ENCODE results near the gene MFAP3L.

MFAP3L gene

DNA sequence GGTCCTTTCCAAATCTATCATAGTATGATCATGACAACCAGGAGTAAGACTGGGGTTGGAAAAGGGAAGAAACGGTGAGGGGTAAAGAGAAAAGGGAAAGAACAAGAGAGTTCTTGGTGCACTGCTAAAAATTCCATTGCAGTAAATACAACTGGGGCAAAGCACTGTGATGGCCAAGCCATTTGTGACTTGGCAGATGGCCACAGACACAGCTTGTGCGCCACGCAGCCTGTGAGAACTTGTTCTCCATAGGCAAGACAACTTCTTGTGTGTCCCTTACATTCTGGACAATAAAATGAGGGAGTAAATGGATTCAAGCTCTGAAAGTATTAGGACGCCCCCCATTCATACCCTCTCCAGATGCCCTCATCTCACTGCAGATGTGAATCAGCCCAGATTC lies 10.9 kb downstream of the MFAP3L start:
- no peak for FAIRE-seq

DNA sequence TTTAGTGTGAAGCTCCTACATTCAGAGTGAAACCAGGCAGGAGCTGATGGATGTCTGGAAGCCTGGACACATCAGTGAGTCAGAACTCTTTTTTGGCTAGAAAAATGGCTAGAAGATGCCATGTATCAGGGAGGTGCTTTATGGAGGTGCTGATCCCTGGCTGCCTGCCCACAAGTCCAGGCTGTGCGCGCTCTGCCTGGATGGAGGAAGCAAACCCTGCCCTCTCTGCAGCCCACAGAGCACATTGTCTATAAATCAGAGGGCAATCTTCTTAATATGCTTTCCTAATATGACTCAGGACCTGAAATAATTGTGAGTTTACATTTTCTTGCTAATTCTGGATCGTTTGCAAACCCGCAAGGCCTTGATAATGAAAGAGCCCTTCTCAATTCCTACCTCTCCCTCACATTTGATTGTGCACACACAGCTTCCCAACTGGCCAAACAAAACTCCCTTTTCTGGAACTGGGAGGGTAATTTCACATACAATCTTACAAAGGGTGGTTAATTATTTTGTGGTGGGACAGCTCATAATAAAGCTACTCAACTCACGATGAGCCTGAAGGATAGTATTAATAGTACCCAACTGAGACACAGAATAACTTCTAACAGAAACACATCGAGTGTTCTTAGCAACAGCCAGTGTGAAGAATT lies 11.7 kb downstream of the MFAP3L start:
- FAIRE-seq: no peak

DNA sequence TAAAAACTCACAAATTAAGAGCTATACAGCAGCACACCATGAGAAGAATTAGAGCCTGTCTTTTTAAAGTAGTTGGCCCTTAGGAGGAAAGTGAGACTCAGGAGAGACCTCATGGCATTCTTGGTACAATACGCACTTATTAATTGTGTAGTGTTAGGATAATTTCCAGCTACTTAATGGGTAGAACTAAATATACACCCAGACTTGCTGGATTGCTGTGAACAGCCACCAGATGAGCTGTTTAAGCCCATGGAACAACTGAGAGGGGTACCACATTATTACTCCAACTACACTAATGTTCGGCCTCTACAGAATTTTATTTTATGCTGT lies 13.6 kb downstream of the MFAP3L start:
- no peak for FAIRE-seq

DNA sequence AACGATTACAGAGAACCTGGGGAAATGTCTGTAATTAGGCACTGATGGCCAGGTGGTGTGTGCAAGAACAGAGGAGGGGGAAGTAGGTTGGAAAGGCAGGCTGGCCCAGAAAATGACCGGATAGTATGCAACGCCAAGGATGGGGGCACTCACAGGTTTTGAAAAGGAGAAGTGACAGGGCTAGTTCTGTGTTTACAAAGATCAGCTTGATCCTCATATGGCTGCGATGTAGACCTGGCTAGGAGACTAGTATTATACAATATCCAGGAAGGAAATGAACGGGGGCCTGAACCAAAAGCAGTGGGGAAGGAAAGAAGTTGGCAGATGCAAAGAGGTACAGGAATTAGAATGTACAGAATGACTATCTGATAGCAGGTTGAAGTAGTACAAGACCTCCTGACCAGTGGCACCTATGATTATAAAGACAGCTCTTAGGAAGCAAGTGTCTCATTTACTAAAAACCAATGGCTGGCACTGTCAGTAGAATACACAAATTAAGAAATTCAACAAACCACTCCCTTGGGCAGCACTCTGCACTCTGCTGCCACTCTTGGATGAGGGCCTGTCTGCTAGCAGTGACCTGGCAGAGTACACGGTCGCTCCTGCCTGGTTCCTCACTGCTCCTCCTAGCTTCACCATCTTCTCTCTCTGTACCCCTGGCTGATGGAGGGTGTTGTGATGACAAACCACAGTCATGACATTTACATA lies 14.1 kb downstream of the MFAP3L start:
- no peak for FAIRE-seq

DNA sequence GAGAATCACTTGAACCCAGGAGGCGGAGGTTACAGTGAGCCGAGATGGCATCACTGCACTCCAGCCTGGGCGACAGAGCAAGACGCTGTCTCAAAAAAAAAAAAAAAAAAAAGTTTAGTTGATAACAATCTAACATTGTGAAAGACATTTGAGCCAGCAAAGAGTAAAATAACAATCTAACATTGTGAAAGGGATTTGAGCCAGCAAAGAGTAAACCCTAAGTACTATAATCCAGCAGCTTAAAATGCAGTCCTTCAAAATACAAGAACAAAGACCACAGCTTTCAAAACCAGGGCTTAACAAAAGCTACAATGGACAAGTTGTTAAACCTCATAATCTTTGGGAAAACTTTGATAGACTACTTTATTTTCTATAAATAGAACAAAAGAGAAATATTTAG lies 16.9 kb downstream of the MFAP3L start:
- FAIRE-seq: no peak

DNA sequence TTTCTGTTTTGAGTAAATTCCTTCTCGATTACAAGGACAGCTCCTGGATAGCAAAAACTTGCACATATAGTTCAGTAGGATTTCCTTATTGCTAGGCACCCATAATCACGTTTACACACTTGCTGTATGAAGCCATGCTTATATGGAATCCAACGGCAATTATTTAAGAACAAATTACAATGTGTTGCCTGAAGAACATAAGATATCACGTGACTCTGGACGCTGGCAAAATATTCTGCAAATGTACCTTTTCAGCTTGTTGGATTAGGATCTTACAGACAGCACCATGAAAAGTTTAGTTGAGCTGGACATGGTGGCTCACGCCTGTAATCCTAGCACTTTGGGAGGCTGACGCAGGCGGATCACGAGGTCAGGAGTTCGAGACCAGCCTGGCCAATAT lies 17.4 kb downstream of the MFAP3L start:
- no peak for FAIRE-seq

DNA sequence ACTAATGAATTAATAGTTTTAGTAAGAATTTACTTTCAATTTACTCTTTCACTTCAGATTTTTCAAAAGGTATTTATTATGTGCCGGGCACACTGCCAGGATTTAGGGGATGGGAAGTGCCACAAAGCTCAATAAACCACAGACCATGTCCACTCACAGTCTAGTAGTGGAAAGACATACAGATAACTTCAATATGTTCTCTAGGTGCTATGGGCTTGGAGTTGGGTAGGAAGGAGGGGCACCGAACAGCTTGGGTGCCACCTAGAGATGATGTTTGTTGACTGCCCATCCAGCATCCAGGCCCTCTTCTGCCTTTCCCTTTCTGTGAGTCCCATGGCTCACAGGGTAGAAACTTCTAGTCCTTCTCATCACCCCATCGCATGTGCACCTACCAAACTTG lies 17.8 kb downstream of the MFAP3L start:
- FAIRE-seq: no peak

DNA sequence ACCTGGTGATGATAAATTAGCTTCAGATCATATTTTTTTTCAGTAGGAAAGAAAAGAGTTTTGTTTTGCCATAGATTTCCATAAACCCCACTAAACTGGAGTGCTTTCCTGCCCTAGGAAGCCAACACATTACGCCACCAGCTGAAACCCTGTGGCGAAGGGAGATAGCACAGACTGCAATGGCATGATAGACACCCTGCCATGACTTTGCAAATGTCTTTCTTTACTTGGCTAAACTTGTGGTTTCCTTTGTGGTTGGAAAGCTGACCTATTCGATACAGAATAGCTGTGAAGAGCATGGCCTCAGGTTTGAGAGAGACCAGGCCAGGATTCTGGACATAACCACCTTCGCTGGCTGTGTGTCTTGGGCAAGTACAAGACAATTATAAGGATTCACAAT lies 19.1 kb downstream of the MFAP3L start:
- FAIRE-seq: no peak

DNA sequence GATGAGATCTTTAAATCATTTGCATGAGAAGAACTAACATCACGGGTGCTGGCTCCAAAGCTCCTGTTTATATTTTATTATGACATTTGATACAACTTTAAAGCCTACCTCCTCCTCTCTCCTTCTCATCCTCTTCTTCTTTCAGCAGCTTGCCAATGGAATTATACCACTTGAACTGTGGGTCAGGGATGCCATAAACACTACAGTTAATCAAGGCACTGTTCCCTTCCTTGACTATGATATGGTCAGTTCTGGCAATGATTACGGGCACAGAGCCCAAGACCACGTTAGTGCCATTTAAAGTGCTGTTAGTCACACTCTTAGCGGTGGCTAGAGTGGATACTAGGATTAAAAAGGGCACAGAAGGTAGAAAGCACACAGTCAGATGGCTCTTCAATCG lies 20.7 kb downstream of the MFAP3L start:
- no peak for FAIRE-seq

DNA sequence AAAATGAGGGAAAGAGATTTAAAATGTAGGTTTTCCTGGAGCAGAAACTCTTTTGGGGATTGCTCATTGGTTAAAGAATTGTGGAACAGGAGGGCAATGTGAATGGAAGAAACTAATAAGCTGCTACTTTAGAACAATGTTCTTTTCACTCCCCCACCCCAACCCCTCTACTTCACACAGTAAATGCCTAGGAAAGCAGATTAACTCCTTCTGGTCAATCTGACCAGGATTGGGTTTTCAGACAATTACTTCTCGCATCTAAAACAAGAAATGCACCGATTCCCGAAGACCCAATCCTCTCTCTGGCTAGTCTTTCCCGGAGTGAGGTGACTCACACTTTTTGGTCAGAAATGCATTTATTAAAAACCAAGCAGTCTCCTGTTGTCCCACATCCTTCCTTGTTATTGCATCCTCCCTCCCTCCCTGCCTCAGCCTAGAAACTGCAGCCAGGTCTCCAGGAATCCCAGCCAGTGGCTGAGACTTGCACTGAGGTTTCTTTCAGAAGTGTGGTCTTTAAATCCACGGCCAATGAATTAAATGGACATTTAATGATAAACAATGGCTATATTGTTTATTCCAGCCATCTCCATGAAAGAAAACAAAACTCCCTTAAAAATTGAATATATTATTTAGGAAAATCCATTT lies 21.4 kb downstream of the MFAP3L start:
- FAIRE-seq: no peak

DNA sequence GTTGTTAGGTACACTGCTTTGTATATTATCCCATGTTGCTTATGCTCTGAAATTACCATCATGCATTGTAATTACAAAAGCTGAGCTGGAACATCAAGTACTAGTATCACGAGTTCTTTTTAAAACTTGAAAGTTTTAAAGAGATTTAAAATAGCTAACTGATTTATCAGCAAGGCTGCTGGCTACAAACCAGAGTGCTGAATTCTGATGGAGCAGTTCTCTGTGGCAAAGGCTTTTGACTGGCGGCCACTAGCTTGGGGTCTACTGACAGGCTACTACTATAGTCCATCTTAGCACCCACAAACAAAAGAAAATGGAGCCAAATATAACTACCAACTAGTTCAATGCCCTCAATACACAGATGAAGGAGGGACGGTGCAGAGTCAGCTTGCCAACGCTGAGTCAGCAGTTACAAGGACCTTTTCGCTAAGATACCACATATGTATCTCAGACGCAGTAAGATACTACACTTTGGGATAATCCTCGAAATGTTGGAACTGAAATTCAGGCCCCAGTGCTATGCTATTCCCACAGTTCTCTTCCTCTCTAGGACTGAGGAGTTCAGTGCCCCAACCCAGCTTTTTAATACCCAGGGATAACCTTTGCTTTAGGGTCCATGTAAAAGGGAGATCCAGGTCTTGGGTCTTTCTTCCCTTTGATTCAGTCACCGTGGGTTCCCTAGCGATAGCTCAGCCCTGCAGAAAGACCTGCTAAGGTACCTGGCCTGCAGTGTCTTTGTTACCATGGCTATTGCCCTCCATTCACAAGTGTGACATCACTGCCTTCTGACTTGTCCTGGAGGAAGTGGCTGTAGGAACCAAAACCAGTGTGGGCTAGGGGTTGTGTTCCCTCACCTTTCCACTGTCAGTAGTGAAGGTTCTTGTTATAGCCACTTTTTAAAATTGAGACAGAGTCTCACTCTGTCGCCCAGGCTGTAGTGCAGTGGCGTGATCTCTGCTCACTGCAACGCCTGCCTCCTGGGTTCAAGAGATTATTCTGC lies 22.8 kb downstream of the MFAP3L start:
- FAIRE-seq: no peak

DNA sequence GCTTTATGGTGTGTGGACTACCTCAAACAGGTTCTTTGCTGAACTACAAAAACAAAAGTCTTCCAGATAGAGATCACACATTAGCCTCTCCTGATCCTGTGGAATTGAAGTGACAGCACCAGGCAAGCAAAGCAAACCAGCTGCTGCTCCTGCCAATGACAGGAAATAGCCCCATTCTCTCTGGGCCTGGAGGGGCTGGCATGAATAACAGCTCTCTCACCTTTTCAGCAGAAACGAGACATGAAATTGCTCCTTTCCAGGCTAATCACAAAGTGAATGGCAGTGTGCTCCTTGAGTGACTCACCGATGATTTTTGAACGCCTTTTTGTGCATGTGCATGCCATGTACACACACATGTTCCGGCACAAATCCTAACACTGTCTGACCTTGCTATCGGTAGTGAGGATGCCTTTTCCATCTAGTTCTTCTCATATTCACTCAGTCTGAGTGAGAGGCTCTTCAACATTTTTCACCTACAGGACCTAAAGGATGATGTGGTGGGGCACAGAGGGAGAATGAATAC lies 24.4 kb downstream of the MFAP3L start:
- FAIRE-seq: no peak

DNA sequence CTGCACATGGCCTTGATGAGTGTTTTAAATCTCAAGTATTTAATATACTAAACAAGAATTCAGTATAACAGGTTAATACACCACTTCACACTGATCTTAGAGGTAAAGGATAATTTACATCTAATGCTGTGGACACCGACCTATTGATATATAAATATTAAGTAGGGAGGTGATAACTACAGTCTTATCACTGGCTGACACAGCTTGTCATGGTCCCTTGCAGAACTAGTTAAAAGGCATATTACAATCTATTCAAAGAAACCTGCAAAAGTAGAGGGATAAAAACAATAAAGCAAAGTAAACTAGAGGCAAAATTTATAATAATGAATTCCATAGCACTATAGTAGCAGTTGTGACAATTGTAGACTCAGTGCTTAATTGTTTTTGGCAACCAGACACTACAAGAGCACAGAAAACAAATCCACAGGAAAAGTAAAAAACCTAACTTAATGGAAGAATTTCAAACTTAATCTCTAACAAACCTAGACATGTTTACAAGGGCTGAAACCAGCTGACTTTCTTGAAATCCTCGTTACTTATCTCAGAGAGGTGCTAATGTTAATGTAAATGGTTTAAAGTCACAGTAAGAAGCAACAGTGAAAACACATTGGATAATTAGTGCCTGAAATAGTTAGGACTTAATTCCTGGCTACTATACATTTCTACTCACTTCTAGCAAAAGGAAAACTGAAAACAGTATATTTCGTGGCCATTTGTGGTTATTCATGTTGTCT lies 25.0 kb downstream of the MFAP3L start:
- FAIRE-seq: no peak

DNA sequence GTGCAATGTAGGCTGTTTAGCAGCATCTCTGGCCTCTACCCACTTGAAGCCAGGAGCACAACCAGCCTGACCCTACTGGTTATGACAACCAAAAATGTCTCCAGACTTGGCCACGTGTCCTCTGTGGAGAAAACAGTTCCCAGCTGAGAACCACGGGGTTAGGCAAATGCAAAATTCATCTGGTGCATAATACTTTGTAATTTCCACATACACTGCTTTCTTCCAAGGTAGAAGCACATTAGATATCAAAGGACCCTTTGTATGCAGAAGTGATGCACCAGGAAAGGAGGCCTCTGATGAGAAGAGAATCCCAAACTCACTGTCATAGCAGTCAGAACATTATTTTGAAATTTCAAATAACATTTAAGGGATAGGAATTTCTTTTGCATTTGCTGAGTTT lies 26.3 kb downstream of the MFAP3L start:
- no peak for FAIRE-seq

DNA sequence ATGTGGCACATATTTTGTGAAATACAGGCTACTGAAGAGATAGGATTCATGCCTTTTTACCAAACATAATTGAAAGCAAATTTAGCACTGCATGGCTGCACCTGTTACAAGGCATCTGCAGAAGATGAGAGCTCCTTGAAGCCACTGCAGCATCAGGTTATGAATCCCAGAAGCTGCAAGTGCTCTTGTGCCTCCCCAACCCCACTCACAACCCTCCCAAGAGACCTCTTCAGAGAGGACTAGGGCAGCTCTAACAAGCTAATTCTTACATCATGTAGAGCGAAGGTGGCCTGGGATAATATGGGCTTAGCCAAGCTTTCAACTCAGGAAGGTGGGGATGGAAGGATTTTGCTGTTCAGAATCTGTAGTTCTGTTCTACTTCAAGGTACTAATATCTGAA lies 27.2 kb downstream of the MFAP3L start:
- no peak for FAIRE-seq

DNA sequence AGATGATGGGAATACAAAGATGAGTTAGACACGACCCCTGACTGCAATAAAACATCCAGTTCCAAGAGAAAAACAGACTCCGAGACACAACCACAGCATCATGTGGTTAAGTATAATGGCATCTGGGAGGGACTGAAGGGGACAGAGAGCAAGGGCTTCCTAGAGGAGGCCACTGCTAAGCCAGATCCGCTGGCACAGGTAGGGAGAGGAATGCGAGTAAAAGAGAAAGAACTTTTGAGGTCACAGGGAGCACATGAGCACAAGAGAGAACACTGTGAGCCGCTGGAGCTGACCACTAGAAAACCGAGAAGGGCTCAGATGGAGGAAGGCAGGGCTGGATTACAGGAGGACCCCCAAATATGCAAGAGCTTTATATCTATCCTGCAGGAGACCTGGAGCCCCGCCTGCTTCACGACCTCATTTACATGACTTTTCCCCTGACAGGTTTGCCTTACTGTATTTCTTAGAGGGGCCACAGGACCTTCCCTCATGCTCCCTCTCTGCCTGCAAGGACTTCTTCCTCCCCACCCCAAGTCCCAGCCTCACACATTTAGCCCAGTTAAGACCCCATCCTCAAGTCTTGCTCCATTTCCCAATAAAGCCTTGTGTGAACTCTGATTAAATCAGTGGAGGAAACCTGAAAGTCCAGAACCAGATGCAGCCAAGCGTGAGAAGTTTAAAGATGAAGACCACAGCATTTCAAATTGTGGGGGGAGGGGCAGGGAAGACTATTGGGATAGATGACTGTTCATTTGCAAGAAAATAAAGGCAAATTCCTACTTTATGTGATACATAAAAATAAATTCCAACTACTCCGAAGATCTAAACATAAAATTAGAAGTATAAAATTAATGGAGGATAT lies 29.6 kb downstream of the MFAP3L start:
- FAIRE-seq: no peak

DNA sequence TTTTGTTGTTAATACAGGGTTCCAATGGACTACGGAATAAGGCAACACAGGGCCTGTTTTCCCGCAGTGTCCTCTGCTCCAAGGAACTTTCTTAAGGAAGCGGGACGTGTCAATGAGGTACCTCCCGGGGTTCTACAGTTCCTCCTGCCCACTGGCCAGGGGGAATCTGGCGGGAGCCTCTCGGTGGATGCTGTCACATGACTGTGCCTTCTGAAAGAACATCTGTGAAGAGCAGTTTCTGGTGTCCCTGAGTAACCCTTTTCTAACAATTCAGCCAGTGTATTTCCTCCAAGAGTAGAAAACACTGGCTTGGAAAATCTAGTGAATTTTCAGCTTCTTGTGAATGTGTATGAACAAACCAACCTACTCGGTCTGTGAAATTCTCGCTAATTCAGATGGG lies 32.7 kb downstream of the MFAP3L start:
- FAIRE-seq: no peak

DNA sequence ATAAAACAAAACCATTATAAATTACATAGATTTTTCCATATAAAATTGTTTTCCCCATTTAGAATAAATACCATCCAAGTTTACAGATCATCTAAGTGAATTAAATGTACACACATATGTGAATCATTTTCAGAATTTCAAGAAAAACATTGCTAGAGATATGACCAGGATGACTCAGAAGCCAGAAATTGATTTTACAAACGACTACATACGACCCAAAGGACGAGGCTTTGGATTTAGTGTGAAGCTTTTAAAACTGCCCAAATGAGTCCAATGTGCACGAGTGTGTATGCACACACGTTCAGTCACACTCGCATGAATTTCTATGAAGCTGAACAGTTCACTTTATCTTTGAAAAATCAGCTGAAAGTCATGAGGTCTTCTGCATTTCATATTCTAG lies 37.9 kb downstream of the MFAP3L start:
- no peak for FAIRE-seq

DNA sequence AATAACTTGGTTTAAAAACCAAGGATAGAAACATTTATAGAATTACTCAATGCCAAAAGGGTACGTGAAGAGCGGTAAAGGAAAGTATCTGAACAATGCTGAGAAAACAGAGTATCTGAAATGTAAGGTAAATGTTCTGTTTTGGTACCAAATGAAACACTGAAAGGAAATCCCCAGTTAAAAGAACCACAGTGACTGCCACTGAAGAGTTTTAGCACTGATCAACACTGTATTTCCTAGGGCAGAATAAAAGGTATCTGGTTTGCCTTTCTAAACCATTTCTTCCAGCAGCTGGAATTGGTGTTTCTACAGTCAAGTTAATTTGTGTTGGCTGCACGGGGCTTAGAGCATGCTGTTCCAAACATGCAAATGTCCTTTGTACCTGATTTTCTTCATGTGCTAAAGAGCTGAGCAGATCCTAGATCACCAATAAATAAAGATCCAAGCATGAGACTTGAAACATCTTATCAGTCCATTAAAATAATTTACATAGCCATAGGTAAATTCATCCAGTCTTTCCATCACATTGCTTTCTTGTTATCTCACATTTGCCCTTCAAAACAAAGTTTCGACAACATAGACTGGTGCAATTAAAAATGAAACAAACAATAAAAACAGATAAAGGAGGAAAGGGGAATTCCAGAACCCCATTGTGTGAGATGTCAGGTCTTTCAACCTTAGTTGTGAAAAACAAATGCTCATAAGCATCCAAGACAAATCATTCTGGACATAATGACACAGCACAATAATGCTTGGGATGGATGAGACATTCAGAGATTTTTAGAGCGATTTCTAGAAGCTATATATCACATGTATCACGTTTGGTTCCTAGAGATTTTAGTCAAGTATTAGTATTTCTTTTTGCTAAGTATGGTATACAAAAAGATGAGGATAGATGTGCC lies 38.6 kb downstream of the MFAP3L start:
- FAIRE-seq: no peak

DNA sequence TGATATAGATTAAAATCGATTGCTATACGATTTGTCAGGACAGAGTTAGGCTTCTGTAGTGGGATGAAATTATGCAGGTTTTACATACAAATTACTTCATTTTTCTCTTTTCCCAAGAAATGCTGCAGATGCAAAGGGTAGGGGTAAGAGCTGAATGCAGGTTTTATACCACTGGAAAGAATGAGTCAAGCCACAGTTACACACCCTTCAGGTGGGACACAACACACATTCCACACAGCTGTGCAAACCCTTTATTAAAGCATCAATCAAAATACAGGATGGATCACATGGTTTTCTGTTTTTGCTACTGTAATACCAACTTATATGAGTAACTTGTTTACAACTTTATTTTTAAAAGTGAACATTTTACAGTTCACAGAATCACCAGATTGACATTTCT lies 39.8 kb downstream of the MFAP3L start:
- FAIRE-seq: no peak

Data from G401.6 (cell line).